NOMO-1 (cell line): ENCODE measurements around the gene LYRM4.

ENCODE experiments used
- DNase-seq, 2 experiments: peaks; one replicate each; lab custom pipeline; 2025; ENCODE audit not compliant: unreplicated experiment in 2 of 2; lab: John Stamatoyannopoulos, UW

Gene LYRM4

DNA sequence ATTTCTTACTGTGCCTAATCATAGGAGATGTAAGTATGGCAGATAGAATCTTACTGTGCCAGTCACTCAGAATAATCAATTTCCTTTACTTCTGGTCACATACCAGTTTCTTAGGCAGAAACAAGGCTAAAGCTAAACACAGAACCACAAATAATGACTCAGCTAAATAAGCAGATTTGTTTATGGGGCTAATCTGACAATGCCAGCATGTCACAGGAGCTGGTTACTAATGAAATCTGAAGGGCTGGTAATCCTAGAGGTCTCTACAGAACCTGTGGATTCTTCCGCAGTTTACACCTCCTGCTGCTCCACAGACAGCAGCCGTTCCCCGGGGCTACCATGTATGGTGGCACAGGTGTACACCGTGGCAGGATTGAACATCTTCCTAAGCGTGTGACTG is 80.8 kb downstream of the LYRM4 start:
- no peak for DNase-seq

DNA sequence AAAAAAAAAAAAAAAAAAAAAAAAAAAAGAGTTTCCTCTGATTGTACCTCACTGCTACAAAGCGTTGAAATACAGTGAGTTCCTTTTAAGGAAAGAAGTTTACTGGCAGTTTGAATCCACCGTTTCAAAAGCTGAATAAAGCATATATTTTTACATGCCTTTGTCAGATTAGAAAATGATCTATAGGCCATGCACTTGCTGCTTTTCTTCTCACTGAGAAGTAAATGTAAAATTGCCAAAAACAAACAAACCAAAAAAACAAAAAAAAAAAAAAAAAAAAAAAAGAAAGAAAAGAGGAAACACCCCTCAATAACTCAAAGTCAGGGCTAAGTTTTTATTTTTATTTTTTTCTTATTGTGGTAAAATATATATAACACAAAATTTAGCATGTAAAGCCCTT is 81.9 kb downstream of the LYRM4 start:
- DNase-seq = no peak

DNA sequence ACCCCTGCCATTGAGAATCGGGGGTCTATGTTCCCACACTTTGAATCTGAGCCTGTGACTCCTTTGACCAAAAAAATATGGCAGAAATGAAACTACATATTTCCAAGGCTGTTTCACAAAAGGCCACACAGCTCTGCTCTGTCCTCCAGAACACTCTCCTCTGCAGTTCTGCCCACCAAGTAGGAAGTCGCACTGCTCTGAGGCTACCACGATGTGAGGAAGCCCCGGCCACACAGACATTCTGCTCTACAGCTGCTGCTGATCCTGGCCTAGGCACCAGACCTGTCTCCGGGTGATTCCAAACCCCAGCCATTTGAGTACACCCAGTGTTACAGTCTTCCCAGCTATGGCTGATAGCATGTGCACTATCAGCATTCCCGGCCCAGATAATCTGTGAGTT is 85.1 kb downstream of the LYRM4 start:
- no peak for DNase-seq

DNA sequence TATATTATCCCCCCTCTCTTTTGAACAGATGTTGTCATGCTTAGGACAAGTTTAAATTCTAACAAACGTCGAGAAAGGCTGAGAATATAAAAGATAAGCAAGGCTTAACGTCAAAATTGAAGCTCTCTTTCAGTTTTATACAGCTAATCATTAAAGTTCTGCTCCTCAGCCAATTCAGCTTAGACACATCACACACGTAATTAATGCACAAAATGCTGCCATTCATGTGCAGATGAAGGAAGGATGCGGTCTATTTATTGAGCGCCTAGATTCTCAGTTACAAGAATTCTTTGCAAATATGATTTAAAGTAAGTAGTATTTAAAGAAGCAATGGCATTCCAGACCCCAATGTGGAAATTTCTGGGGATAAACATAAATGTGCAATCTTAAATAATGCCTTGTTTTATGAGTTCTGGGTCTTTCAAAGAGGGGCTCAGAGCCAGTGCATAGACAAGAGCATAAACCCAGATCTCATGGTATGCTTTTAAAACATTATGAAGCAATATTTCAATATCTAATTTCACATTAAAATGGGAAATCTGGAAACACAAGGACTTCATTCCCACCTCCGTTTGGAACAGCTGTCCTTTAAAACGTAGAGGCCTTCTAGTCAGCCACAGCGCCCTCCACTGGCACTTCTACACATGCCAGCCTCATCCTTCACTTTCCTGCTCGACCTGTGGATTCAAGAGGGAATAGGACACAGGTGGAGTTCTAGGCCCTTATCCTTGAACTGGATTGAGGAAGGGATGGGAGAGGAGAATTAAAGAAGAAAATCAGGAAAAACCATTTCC is 85.8 kb downstream of the LYRM4 start:
- no peak for DNase-seq

DNA sequence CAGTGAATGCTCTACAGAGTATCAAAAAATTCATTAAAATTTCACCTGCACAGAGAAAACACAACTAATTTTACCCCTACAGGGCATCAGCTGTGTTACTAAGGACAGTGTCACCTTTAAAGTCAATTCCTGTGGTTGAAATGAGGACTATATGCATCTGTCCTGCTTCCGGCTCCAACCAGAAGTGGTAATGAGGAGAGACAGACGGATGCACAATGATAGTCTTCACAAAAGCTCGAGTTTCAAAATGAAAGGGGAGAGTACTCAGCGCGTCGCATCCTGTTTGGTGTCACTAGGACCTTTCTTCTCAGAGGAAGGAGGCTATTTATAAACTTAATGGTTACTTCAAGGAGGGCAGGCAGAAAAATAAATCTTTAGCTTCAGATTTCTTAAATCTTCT is 86.5 kb downstream of the LYRM4 start:
- peak in 1 of 2 experiments; percentile 24 for DNase-seq

DNA sequence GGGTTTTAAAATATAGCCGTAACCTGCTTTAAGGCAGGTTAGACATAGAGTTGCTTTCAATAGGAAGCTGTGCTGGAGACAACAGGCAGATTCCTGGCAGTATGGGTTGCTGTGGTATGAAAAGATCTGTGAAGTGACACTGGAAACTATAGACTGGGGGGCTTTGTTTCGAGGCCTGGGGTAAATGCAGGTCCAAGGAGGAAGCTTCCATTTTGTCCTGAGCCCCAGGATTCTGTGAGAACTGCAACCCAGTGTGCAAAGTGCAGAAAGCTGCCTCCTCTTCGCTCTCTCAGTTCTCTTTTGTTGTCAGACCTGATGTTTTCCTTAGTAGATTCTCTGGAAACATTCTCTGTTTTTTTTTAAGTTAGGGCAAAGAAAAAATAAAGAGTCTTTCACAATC is 86.9 kb downstream of the LYRM4 start:
- no peak for DNase-seq

DNA sequence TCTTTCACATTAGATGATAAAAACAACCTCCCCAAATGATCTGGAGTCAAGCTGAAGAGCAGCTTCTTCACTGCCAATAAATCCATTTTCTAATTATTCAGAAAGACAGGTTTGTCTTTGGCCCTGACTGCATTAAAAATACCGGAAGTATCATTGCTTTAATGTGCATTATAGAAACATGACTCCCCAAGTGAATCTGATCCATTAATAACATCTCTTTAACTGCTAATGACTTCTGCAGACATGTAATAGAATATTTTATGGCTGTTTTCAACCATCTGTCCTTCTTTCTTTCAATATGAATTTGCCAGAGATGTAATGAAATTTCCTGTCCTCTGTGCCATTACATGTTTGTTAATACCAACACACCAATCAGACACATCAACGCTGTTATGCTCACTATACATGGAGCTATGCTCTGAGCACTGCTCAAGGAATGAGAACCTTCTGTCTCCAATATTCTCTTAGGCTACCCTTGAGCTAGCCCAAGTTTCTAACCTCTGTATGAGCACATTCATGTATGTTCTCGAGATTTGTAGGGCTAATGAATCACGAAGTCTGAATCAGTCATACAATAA is 87.8 kb downstream of the LYRM4 start:
- DNase-seq = no peak

DNA sequence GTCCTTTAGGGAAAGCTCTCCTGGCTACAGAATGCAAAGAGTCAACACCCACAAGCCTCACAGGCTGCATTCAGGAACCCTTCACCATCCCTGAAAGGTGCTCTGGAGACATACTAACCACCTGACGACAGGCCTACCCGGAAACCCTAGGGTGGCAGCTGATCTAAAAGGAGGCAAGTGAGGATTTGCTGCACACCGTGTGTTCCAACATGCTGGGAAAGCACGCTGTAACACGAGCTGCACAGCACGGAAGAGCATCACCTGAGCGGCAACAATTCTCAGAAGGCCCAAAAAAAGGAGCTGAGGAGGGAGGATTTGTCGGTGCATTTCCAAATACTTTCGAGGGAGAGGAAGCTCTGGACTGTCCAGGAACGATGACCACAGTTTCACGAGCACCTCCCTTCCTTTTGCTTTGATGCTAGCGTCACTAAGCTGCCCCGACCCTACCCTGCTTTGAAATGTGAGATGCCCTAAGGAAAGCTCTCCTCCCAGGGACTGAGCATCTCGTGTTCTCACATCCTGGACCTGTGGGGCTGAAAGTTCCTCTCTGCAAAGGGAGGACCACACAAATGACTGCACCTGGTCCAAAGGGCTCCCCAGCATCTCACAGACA is 88.6 kb downstream of the LYRM4 start:
- no peak for DNase-seq

DNA sequence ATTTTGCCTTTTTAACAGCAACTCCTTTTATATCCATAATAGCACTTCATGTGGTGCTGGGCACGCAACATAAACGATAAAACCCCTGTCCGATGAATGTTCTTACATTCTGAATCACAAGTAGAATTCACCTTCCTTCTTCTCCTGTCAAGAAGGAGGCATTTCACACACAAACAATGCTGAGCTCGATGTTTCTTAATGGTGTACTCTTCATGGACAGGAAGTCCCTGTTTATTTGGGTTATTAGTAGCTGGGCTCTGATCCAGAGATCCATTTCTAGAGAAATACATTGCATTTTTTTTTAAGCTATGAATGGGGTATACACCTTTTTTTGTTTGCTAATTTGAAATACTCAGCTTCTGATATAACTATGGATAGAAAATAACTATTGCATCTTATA is 93.2 kb downstream of the LYRM4 start:
- no peak for DNase-seq

DNA sequence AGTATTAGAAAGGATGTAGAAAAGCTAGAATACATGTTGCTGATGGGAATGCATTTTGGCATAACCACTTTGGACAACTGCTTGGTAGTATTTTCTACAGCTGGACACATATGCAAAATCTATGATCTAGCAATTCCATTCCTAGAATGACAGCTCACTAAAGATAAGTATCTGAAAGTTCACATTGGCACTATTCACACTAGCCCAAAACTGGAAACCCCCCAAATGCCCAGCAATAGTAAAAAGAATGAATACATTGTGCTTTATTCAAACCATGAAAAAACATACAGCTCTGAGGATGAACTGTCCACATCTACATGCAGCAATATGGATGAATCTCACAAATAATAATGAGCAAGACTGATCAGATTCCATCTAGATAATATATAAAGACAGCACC is 96.7 kb downstream of the LYRM4 start:
- no peak for DNase-seq

DNA sequence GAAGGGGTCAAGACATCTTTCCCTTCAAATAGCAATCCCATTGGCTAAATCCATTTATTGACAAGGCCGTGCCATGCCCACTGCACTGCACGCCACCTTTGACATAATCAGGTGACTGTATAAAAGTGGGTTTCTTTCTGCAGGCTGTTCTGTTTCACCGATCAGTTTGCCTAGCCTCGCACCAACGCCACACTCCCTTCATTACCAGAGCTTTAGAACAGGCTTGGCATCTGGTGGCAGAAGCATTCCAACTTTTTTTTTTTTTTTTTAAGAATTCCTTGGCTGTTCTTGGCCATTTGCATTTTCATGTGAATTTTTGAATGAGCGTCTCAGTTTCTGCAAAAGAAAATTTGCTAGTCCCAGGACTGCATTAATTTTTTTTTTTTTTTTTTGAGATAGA is 97.5 kb downstream of the LYRM4 start:
- no peak for DNase-seq

DNA sequence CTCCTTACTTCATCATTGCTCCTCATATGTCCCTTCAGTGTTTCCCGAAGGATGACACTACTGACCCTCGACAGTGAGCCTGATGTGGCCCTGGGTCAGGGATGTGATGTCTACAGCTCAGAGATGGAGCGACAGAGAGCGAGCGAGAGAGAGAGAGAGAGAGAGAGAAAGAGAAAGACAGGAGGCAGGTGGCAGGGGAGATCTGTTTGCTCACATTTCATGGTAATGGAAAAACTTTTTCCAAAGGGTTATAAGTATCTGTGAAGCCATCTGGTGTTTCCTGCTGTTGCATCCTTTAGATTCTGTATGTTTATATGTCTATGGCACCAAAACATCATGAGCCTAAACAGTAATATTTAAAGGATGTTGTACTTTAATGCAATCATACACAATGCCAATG is 98.4 kb downstream of the LYRM4 start:
- no peak for DNase-seq

DNA sequence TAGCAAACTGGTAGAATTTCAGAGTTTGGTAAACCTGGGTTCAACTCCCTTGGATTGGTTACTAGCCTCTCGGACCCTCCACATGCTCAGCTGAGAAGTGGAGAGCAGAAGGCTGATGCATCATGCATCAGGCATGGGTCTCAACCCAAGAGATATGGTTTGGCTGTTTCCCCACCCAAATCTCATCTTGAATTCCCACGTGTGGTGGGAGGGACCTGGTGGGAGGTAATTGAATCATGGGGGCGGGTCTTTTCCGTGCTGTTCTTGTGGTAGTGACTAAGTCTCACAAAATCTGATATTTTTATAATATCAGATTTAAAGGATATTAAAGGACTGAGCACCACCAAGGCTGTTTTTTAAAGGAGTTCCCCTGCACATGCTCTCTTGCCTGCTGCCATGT is 100.5 kb downstream of the LYRM4 start:
- no peak for DNase-seq

DNA sequence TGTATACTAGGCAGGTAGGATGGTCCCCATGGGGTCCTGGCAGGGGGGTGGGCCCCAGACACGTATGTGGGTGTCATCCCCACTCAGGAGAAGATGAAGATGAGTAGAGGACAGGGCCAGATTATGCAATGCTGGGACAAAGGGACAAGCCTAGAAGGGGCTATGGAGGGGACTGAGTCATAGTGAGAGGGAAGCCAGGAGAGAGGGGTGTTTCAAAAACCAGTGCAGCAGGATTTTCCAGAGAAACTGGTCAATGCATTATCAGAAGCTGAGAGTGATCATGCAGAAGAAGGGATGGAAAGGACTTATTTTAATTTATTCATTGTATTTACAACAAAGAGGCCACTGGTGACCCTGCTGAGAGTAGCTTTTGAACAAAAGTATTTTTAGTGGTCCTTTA is 101.6 kb downstream of the LYRM4 start:
- no peak for DNase-seq

DNA sequence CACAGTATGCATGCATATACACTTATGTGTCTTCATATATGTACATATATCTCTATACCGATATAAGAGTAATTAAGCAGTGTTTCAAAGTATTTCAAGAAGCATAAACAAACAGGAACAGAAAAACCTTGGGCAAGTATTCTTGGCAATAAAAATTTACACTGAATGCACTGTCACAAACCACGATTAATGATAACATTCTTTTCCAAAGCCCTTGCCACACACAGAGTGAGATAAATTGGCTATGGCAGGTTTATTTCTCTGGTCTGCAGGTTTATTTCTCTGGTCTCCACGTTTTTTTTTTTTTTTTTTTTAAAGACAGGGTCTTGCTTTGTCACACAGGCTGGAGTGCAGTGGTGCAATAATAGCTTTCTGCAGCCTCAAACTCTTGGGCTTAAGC is 102.6 kb downstream of the LYRM4 start:
- DNase-seq = no peak

DNA sequence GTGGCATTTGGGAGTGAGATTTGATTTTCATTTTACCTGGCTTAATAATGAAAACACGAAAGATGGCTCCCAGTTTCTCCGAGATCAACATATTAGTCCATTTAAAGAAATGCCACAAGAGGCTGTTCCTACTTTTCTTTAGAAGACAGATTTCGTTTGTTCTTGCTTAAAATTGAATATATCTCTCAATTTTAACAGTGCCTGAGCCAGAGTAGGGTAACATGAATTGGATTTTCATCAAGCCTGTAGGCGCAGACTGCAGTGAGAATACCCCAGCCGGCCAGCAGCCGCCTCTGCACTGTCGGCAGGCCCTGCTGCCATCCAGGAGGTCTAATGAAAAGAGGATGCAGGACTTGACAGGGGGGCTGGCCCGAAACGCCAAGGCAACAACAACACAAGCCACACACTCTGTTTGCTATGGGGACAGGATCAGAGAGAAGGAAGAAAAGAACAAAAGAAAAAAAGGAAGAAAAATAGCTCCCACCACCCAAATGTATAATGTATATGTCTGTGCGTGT is 103.1 kb downstream of the LYRM4 start:
- no peak for DNase-seq

DNA sequence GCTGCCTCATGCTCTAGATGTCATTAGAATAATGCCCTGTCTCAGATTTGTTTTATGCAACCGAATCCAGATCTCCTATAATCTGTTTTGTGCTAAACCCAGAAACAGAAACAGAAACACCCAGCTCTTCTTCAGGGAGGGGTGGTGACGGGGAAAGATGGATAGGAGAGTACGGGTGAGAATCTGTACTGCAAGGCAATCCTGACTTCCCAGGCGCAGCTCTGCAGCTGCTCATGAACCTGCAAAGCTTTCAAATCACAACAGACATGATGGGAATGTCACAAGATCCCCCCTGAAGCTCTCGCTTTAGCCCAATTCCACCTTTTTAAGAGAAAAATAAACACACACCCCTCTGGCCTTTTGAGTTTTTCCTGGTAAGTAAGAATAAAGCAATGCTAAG is 104.1 kb downstream of the LYRM4 start:
- no peak for DNase-seq

DNA sequence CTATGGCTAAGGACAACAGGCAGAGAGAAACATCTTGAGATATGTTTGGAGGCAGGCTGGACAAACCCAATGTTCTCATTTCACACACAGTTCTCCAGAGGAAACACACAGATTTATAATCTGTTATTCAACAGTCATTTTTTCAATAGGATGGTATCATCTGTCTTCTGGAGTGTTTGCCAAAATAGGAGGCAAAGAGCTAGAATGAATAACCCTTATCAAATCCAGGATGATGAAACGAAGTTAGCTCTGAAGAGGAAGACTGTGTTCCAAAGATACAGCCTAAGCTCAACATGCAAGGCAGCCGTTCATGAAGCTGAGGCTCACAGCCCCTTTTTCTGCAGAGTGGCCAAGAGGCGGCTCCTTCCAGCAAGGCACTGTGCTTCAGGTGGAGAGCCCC is 104.8 kb downstream of the LYRM4 start:
- DNase-seq = no peak

DNA sequence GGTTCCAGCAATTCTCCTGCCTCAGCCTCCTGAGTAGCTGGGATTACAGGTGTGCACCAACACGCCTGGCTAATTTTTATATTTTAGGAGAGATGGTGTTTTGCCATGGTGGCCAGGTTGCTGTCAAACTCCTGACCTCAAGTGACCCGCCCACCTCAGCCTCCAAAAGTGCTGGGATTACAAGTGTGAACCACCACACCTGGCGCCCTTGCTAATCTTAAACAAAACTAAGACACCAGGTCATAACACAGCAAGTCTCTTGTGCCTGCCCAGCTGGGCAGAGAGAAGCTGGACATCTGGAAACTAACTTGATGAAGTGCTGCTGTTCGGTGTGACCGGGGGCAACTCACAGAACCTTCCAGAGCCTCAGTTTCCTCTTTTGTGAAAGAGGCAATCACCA is 107.6 kb downstream of the LYRM4 start:
- no peak for DNase-seq

DNA sequence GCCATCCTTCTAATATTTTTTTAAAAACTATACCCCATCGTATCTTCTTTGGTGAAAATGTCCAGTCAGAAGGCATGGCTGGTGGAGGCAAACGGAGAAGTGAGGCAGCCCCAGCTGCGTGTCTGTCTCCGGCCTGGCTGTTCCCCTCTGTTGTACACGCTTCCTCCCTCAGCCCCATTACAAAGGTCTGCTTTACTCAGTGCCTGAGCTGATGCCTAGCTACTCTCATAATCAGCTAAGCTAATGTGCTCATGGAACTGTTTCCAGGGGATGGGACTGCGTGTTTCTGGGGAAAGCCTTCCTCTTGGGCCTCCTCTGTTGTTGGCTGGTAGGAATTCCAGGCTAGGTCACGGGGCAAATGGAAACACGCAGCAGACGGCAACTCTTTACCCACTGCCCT is 108.3 kb downstream of the LYRM4 start:
- no peak for DNase-seq

DNA sequence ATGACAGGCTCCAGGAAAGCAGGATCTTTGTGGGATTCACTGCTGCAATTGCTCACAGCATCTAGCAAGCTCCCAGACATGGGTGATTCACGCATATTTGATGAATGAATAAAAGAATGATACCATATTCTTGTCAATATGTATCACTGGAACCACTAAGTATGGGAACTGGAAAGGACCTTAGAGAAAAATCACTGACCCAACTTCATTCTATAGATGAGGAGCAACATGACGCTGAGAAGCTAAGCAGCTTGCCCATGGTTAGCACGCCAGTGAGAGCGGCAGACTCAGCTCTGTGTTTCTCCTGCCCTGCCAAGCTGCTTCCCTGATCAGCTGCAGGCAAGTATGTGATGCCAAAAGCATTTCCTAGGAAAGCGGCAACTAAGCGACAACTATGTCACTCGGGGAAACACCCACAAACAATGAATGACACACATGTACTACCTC is 108.8 kb downstream of the LYRM4 start:
- no peak for DNase-seq

DNA sequence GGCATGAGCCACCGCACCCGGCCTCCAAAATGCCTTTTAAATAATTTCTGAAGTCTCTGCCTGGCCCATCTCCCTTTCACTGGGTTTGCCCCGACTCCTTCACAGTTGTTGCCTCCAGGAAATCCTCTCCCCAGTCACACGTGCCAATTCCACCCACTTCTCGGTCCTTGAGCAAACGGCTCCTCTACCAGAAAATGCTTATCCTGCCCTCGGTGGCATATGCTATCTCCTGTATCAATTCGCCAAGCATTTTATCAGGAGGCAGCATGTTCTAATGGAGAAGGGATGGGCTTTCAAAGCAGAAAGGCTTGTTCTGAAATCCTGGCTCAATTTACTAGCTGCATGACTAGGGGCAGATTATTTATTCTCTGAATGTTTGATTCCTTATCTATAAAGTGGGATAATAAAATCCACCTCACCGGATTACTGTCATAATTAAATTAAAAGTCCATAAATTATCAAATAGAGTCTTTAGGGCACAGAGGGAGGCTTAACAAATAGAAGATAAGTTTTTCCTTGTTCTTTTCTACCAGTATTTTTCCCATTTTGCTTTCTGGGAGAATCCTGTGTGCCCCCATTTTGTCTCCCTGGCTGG is 109.3 kb downstream of the LYRM4 start:
- DNase-seq = no peak
